Measurements from ENCODE around the gene SSR1. TPM values are rescaled to one million over a fixed set of nuclear protein-coding genes. Genes with fewer than 3 reads are reported as not detected.
A peak's percentile ranks its signal among the peaks of the same experiment; 100 is the strongest.
"Not testable (repeated sequence)": the region's sequence is repeated elsewhere in the genome, so short reads cannot be mapped to it uniquely, and the experiment has no call there.

SSR1 gene
- 100 to 1,000 TPM in 1 of 4 donors, 10 to 100 TPM in 3; 55.9 to 113 (median 74.8) TPM for total RNA-seq

GRCh38 chr6:7312616-7313504 lies at the start of gene SSR1:
TSS of gene SSR1 (minus strand) at chr6:7313199. CDS start at chr6:7313120, 79 bp downstream.
- 1% methylated on average over 39 to 40 of the region's 83 CpGs for WGBS, 2 donors
- no peak for TF ChIP-seq CTCF (IDR thresholded peaks at IDR 0.05)
- peak in 1 of 2 donors; percentile 93 for TF ChIP-seq POLR2A (IDR thresholded peaks at IDR 0.05)
- Histone ChIP-seq H3K36me3 (peaks cover 6 to 14% of the 10 kb centered on the region in 2 donors), H3K4me3 (replicated peaks in 1 of 3) (peak within 1 kb of the TSS; percentile 43 to 95 (median 62)), H3K27ac (peak within 1 kb of the TSS; percentile 82 to 98 (median 91)), H3K9me3 (no peaks in the 10 kb centered on the region), H3K27me3 (no peaks in the 10 kb centered on the region), H3K4me1 (peaks cover 7 to 13% of the 10 kb centered on the region in 2 donors)
- intact Hi-C loops (cut with DNase I): loop anchor here (2.0 kb wide), 1 partner anchor 78 kb away; no protein-coding TSS in a partner anchor
- DNase-seq: peak; percentile 98

GRCh38 chr6:7351916-7352315 lies 38.9 kb upstream of the SSR1 start:
- DNase-seq; H3K4me3 ChIP-seq (replicated peaks in 1 of 3); H3K27ac ChIP-seq; H3K27me3 ChIP-seq; H3K9me3 ChIP-seq; H3K36me3 ChIP-seq; intact Hi-C loops (cut with DNase I); H3K4me1 ChIP-seq: not testable (repeated sequence)
- 67 to 74% methylated on average over 3 of the region's 3 CpGs for WGBS, 2 donors

- H3K4me3 ChIP-seq (replicated peaks in 1 of 3); H3K9me3 ChIP-seq; DNase-seq; H3K27me3 ChIP-seq; intact Hi-C loops (cut with DNase I); H3K27ac ChIP-seq; H3K4me1 ChIP-seq; H3K36me3 ChIP-seq: not testable (repeated sequence)
- 87 to 90% methylated on average over 1 of the region's 1 CpG for WGBS, 2 donors
These were observed 37.6 kb upstream of the SSR1 start for GRCh38 chr6:7350591-7350990.

- H3K27me3 ChIP-seq; H3K4me1 ChIP-seq; intact Hi-C loops (cut with DNase I); H3K27ac ChIP-seq; H3K9me3 ChIP-seq; DNase-seq; H3K4me3 ChIP-seq (replicated peaks in 1 of 3); H3K36me3 ChIP-seq: not testable (repeated sequence)
- 57 to 71% methylated on average over 1 to 2 of the region's 2 CpGs for WGBS, 2 donors
These were observed 34.6 kb upstream of the SSR1 start for GRCh38 chr6:7347551-7347997.

GRCh38 chr6:7344773-7345450 lies 31.9 kb upstream of the SSR1 start:
- H3K4me1 ChIP-seq; H3K9me3 ChIP-seq; H3K27me3 ChIP-seq; H3K36me3 ChIP-seq; H3K4me3 ChIP-seq (replicated peaks in 1 of 3); H3K27ac ChIP-seq; DNase-seq; intact Hi-C loops (cut with DNase I): not testable (repeated sequence)
- WGBS, 2 donors: 86 to 93% methylated on average over 7 to 10 of the region's 10 CpGs

- Histone ChIP-seq H3K36me3 (no peaks in the 10 kb centered on the region), H3K4me1 (no peaks in the 10 kb centered on the region), H3K27me3 (no peaks in the 10 kb centered on the region), H3K9me3 (no peaks in the 10 kb centered on the region), H3K27ac (no peak overlapping the region), H3K4me3 (replicated peaks in 1 of 3) (no peak overlapping the region)
- intact Hi-C loops (cut with DNase I): no loop called here
- TF ChIP-seq POLR2A (IDR thresholded peaks at IDR 0.05) (no peak), CTCF (IDR thresholded peaks at IDR 0.05) (no peak)
- WGBS, 2 donors: 86 to 89% methylated on average over 17 to 21 of the region's 29 CpGs
- peak in 1 of 2 donors; percentile 1 for DNase-seq
These were observed 30.8 kb upstream of the SSR1 start for GRCh38 chr6:7343546-7344475.

All from thyroid gland (tissue), 4 donors.